ENCODE results near the gene WWP2.

Gene WWP2

GRCh38 chr16:69890114-69890891, 128.2 kb downstream of the WWP2 start:
- DNase-seq (ENCODE audit: low read depth) = no peak

DNA sequence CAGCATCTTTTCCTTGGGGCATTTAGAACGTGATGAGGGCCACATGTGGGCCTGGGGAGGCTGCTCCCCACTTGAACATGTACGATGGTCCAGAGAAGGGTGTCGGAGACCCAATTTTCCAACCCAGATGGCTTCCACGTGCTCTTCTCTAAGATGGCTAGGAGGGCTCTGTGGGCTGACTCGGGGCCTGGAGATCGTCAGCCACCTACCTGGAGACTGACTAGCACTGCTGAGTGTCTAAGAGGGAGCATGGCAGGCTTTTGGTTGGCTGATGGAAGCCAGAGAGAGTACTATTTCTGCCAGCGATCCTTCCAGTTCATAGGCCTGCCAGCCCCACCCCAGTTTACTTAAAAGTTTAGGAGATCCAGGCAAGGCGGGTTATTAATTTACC, 128.8 kb downstream of the WWP2 start:
- DNase-seq (ENCODE audit: low read depth) = no peak

- DNase-seq (ENCODE audit: low read depth) = no peak
Observed at GRCh38 chr16:69892378-69892777, 130.2 kb downstream of the WWP2 start.

- DNase-seq (ENCODE audit: low read depth) = no peak
Observed at GRCh38 chr16:69893106-69893505, 131.0 kb downstream of the WWP2 start.

GRCh38 chr16:69894676-69895075, 132.5 kb downstream of the WWP2 start:
- no peak for DNase-seq (ENCODE audit: low read depth)

DNA sequence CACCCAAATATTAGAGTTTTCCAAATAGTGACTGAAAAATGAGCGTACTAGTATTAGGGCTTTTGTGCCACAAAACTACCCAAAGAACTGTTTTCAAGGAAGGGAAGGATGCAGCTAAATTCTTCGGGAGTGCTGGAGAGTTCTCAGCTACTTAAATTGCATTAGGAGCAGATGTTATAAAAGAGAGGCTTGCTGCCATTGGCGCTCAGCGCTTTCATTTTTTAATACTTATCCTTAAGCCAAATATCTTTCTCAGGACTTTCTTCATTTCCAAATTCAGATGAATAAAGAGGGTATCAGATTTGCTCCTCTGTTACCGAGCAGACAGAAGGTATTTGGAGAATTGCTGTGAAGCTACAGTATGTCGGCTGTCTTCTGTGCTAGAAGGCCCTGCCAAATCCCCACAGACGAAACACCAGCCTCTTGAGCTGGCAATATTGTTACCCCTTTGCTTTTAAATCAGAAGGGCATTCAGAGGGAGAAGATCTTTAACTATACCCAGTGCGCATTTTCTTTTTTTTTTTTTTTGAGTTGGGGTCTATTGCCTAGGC, 141.8 kb downstream of the WWP2 start:
- DNase-seq (ENCODE audit: low read depth) = no peak

DNA sequence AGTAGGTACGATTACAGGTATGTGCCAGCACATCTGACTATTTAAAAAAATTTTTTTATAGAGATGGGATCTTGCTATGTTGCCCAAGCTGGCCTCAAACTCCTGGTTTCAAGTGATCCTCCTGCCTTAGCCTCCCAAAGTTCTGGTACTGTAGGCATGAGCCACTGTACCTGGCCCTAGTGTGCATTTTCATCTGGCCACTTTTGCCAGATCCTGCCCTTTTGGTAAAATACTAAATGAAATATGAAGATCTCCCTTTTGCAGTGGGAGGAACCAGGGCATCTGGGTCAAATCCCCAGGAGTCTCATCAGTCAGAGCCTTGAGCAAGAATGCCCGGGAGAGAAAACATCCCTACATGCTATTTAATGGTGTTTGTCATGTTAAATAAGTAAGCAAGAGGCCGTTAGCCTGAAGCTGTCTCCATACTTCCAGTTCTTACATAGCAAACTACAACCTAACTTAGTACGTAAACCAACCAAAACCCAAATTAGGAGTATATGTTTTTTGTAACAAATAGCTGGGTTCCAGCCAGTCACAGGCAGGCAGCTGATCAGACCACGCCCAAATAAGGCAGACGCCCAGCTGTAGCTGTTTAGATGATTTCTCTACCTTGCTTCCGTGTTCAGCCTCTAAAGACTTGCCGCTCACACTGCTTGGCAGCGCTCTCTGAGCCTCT, 142.5 kb downstream of the WWP2 start:
- no peak for DNase-seq (ENCODE audit: low read depth)

GRCh38 chr16:69905171-69905555, 143.0 kb downstream of the WWP2 start:
- no peak for DNase-seq (ENCODE audit: low read depth)

- DNase-seq (ENCODE audit: low read depth) = no peak
Observed at GRCh38 chr16:69906838-69907401, 144.8 kb downstream of the WWP2 start.

DNA sequence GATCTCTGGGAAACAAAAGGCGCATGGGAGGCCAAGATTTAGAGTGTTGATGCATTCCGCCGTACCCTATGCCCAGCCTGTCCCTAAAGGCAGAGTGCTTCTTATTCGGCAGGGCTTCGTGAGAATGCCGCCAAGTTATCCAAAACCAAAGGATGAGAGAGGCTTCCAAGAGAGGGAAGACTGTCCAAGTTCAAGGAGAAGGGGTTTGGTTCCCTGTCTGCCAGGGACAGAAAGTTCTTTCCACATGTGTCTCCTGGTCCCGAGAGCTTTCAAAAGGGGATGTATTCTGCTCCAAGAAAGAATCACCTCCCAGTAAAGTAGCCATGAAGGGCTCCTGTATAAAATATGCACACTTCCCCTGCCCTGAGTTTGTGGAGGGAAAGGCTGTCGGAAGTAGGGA, 146.9 kb downstream of the WWP2 start:
- DNase-seq (ENCODE audit: low read depth) = no peak

- DNase-seq (ENCODE audit: low read depth) = no peak
Observed at GRCh38 chr16:69909760-69910159, 147.6 kb downstream of the WWP2 start.

DNA sequence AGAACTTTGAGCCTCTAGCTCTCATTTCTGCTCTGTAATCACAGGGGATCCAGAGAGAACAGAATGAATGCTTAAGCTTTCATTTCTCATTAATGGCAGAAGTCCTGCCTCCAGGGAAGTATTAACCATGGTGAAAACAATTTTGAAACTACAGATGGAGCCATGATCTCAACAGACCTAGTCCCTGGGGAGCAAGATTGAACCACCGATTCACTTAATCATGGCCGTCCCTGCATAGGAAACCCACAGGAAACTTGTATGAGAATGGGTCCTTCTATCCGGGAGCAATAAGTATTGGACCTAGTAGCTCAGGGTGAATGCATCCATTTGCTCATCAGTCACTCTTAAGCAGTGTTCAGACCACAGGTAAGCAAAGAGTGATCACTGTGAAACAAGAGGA, 148.8 kb downstream of the WWP2 start:
- DNase-seq (ENCODE audit: low read depth) = no peak

- no peak for DNase-seq (ENCODE audit: low read depth)
Observed at GRCh38 chr16:69916462-69916861, 154.3 kb downstream of the WWP2 start.

GRCh38 chr16:69917311-69917710, 155.2 kb downstream of the WWP2 start:
- DNase-seq (ENCODE audit: low read depth) = no peak

GRCh38 chr16:69917739-69918138, 155.6 kb downstream of the WWP2 start:
- no peak for DNase-seq (ENCODE audit: low read depth)

GRCh38 chr16:69918241-69918640, 156.1 kb downstream of the WWP2 start:
- no peak for DNase-seq (ENCODE audit: low read depth)

GRCh38 chr16:69921127-69921526, 159.0 kb downstream of the WWP2 start:
- no peak for DNase-seq (ENCODE audit: low read depth)

DNA sequence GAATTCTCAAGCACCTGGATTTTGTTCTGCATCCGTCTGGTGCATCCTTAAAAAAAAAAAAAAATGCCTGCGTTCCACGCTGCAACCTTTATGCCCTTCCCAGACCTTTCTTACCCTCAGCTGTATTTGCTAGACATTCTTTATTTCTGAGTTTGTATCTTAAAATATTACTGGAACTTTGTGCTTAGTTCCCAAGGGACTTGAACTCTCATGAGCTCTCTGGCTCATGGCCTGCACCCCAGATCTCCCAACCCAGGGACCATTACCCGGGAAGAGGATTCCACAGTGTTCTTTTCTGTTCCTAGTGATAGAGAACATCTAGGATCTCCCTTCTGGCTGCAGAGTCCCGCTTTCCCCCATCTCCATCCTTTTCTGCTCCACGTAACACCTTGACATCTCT, 160.1 kb downstream of the WWP2 start:
- no peak for DNase-seq (ENCODE audit: low read depth)

- DNase-seq (ENCODE audit: low read depth) = no peak
Observed at GRCh38 chr16:69924041-69924775, 162.1 kb downstream of the WWP2 start.

- DNase-seq (ENCODE audit: low read depth) = no peak
Observed at GRCh38 chr16:69924777-69925191, 162.7 kb downstream of the WWP2 start.

GRCh38 chr16:69925311-69925710, 163.2 kb downstream of the WWP2 start:
- no peak for DNase-seq (ENCODE audit: low read depth)

GRCh38 chr16:69926241-69926640, 164.1 kb downstream of the WWP2 start:
- DNase-seq (ENCODE audit: low read depth) = no peak

All from activated gamma-delta T cell treated with anti-CD3 and anti-CD28 coated beads, Interleukin-2, amount 50 U/mL, for 16 hours (primary cell).